Gastroesophageal sphincter (tissue), 3 donors: Measurements from ENCODE around the gene CCL4.

Source experiments
- CTCF ChIP-seq, 4 experiments: fragments of 200-600 bp in 2 of 4; fragments of 450-650 bp in 2 of 4; sonication (generic) in 1 of 4; IDR thresholded peaks; one replicate each; pipeline ENCODE4 v1.5.1; 2017 to 2019; ENCODE audit warnings: antibody characterized with exemption in 4 of 4, mild to moderate bottlenecking in 2 of 4, moderate library complexity in 2 of 4
- EP300 ChIP-seq: sonication (generic); formaldehyde crosslinking; IDR thresholded peaks from one replicate; pipeline ENCODE4 v1.6.1; 2017; ENCODE audit warnings: antibody characterized with exemption, mild to moderate bottlenecking
- POLR2A ChIP-seq, 2 donors: fragments of 450-650 bp; IDR thresholded peaks; one replicate each; pipeline ENCODE4 v1.6.1; 2017; ENCODE audit warnings: antibody characterized with exemption in 2 of 2, mild to moderate bottlenecking in 2 of 2, moderate library complexity in 1 of 2
- POLR2AphosphoS5 ChIP-seq: sonication (generic); formaldehyde crosslinking; IDR thresholded peaks from one replicate; pipeline ENCODE4 v1.6.1; 2017; ENCODE audit warnings: antibody characterized with exemption

- no peak for TF ChIP-seq CTCF (IDR thresholded peaks at IDR 0.05)
- TF ChIP-seq EP300: no peak
- TF ChIP-seq POLR2AphosphoS5: no peak
- TF ChIP-seq POLR2A (IDR thresholded peaks at IDR 0.05): no peak
Measured at GRCh38 chr17:36120221-36120620, 16.6 kb downstream of the CCL4 start.
